Karpas-422 (cell line): Measurements from ENCODE around the gene CARMIL1. TPM values are rescaled to one million over a fixed set of nuclear protein-coding genes. Genes with fewer than 3 reads are reported as not detected.

ENCODE experiments used
- DNase-seq: peaks from one replicate; pipeline ENCODE4 v3.0.0-alpha.2; 2015
- H2AFZ ChIP-seq: fragments of 200-600 bp; sonication (generic); 2 replicates; pipeline ENCODE4 v1.6.1; 2014; ENCODE audit warnings: antibody characterized with exemption, low read length, mixed read lengths
- H3K27ac ChIP-seq: fragments of 200-600 bp; sonication (generic); 2 replicates; pipeline ENCODE4 v1.5.1; 2014; ENCODE audit warnings: mild to moderate bottlenecking, low read length, moderate library complexity
- H3K27me3 ChIP-seq: fragments of 200-600 bp; sonication (generic); 2 replicates; pipeline ENCODE4 v1.6.1; 2014; ENCODE audit warnings: low read length, mixed read lengths
- H3K36me3 ChIP-seq: fragments of 200-600 bp; sonication (generic); 2 replicates; pipeline ENCODE4 v1.6.1; 2014; ENCODE audit warnings: low read length, mixed read lengths; ENCODE audit not compliant: insufficient read depth
- H3K4me1 ChIP-seq: fragments of 200-600 bp; sonication (generic); 2 replicates; pipeline ENCODE4 v1.6.1; 2014; ENCODE audit warnings: mild to moderate bottlenecking, low read length, mixed read lengths
- H3K4me2 ChIP-seq: fragments of 200-600 bp; sonication (generic); 2 replicates; pipeline ENCODE4 v1.6.1; 2014; ENCODE audit warnings: low read length, low read depth, mild to moderate bottlenecking; ENCODE audit not compliant: poor library complexity, severe bottlenecking
- H3K4me3 ChIP-seq: fragments of 200-600 bp; sonication (generic); 2 replicates; pipeline ENCODE4 v1.5.1; 2014; ENCODE audit warnings: mild to moderate bottlenecking, antibody characterized with exemption, low read length, mixed read lengths
- H3K79me2 ChIP-seq: fragments of 200-600 bp; sonication (generic); 2 replicates; pipeline ENCODE4 v1.6.1; 2014; ENCODE audit warnings: mild to moderate bottlenecking, low read length, mixed read lengths
- H3K9ac ChIP-seq: fragments of 200-600 bp; sonication (generic); 2 replicates; pipeline ENCODE4 v1.6.0; 2014; ENCODE audit warnings: low read length
- H3K9me2 ChIP-seq: fragments of 200-600 bp; sonication (generic), shearing (Covaris generic); replicated peaks from 2 replicates; pipeline ENCODE4 v1.6.0; 2014; ENCODE audit warnings: mild to moderate bottlenecking, low read length, moderate library complexity; ENCODE audit not compliant: insufficient read depth
- H3K9me3 ChIP-seq: fragments of 300-700, 200-600 bp; sonication (generic); 2 replicates; pipeline ENCODE4 v1.6.1; 2014; ENCODE audit warnings: low read length, mixed read lengths
- H4K20me1 ChIP-seq: fragments of 200-600 bp; sonication (generic); 2 replicates; pipeline ENCODE4 v1.6.1; 2014; ENCODE audit warnings: mild to moderate bottlenecking, antibody characterized with exemption, low read length, low read depth; ENCODE audit not compliant: insufficient read depth
- total RNA-seq: library from RNA; depleted of rRNA; stranded (reverse); fragments of >200 nt; shearing (Covaris generic); gene quantifications from 2 replicates; pipeline ENCODE4 v1.2.3, GENCODE V29; 2014; ENCODE audit warnings: low replicate concordance

Gene CARMIL1
- total RNA-seq, 1 experiment from 2014 or later = 0.04 TPM

DNA sequence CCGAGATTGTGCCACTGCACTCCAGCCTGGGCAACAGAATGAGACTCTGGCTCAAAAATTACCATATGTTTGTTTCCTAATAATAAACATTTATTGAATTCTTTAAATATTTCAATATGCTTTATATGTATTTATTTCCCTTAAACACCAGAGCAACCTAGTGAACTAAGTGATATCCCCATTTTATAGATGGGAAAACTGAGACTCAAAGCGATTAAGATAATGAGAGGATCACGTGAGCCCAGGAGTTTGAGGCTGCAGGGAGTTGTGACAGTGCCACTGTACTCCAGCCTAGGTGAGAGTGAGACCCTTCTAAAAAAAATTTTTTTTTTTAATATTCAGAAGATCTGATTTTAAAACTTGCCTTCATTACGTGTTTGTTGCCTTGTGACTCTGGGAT, 19.4 kb upstream of the CARMIL1 start:
- Histone ChIP-seq H4K20me1 (no peaks in the 10 kb centered on the region), H3K27me3 (no peaks in the 10 kb centered on the region), H3K4me1 (no peaks in the 10 kb centered on the region), H3K79me2 (no peaks in the 10 kb centered on the region), H2AFZ (no peak overlapping the region), H3K9ac (no peak overlapping the region), H3K4me3 (no peak overlapping the region), H3K4me2 (no peak overlapping the region), H3K36me3 (no peaks in the 10 kb centered on the region), H3K9me2 (no peaks in the 10 kb centered on the region), H3K27ac (no peak overlapping the region), H3K9me3 (no peaks in the 10 kb centered on the region)
- no peak for DNase-seq

- no peaks in the 10 kb centered on the region for H3K79me2 ChIP-seq
- no peak overlapping the region for H3K4me3 ChIP-seq
- DNase-seq = no peak
- no peaks in the 10 kb centered on the region for H3K36me3 ChIP-seq
- H3K4me2 ChIP-seq = no peak overlapping the region
- H3K9me2 ChIP-seq = no peaks in the 10 kb centered on the region
- no peak overlapping the region for H2AFZ ChIP-seq
- H3K27me3 ChIP-seq = no peaks in the 10 kb centered on the region
- H3K27ac ChIP-seq = no peak overlapping the region
- H3K9me3 ChIP-seq = no peaks in the 10 kb centered on the region
- no peaks in the 10 kb centered on the region for H3K4me1 ChIP-seq
- H4K20me1 ChIP-seq = no peaks in the 10 kb centered on the region
- H3K9ac ChIP-seq = no peak overlapping the region
Observed at GRCh38 chr6:25263657-25264056, 15.5 kb upstream of the CARMIL1 start.

- no peaks in the 10 kb centered on the region for H3K9me2 ChIP-seq
- H3K4me3 ChIP-seq = no peak overlapping the region
- H4K20me1 ChIP-seq = no peaks in the 10 kb centered on the region
- no peaks in the 10 kb centered on the region for H3K9me3 ChIP-seq
- no peaks in the 10 kb centered on the region for H3K27me3 ChIP-seq
- no peaks in the 10 kb centered on the region for H3K79me2 ChIP-seq
- no peak overlapping the region for H3K9ac ChIP-seq
- no peak overlapping the region for H3K4me2 ChIP-seq
- H3K36me3 ChIP-seq = no peaks in the 10 kb centered on the region
- no peak overlapping the region for H2AFZ ChIP-seq
- H3K27ac ChIP-seq = no peak overlapping the region
- no peaks in the 10 kb centered on the region for H3K4me1 ChIP-seq
- DNase-seq = no peak
Observed at GRCh38 chr6:25266456-25267100, 12.6 kb upstream of the CARMIL1 start.

GRCh38 chr6:25267662-25268061, 11.5 kb upstream of the CARMIL1 start:
- DNase-seq = no peak
- Histone ChIP-seq H3K27ac (no peak overlapping the region), H4K20me1 (no peaks in the 10 kb centered on the region), H3K9ac (no peak overlapping the region), H3K4me2 (no peak overlapping the region), H3K4me1 (no peaks in the 10 kb centered on the region), H3K36me3 (no peaks in the 10 kb centered on the region), H3K9me2 (no peaks in the 10 kb centered on the region), H3K9me3 (no peaks in the 10 kb centered on the region), H3K4me3 (no peak overlapping the region), H3K79me2 (no peaks in the 10 kb centered on the region), H2AFZ (no peak overlapping the region), H3K27me3 (no peaks in the 10 kb centered on the region)

DNA sequence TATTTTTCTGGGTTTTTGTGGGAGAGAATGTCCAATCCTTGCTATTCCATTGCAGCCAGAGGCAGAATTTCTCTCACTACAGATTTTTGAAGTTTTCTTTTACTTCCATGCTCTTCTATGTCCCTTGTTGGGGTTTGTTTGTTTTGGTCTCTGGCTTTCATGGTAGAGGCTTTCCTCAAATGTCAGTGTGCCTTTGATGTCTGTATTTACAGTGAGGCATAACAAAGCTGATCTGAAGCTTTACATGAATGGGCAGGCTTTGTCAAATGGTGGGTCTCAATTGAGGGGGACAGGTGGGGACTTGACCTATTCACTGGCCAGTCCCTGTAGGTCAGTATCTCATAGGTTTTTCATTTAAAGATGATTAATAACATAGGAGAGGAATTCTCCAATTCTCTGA, 8.6 kb upstream of the CARMIL1 start:
- H3K4me3 ChIP-seq = no peak overlapping the region
- no peaks in the 10 kb centered on the region for H3K4me1 ChIP-seq
- no peaks in the 10 kb centered on the region for H3K27me3 ChIP-seq
- no peaks in the 10 kb centered on the region for H3K79me2 ChIP-seq
- H2AFZ ChIP-seq = no peak overlapping the region
- H3K9ac ChIP-seq = no peak overlapping the region
- no peaks in the 10 kb centered on the region for H4K20me1 ChIP-seq
- no peaks in the 10 kb centered on the region for H3K9me3 ChIP-seq
- DNase-seq = no peak
- no peaks in the 10 kb centered on the region for H3K36me3 ChIP-seq
- no peak overlapping the region for H3K27ac ChIP-seq
- no peaks in the 10 kb centered on the region for H3K9me2 ChIP-seq
- H3K4me2 ChIP-seq = no peak overlapping the region

DNA sequence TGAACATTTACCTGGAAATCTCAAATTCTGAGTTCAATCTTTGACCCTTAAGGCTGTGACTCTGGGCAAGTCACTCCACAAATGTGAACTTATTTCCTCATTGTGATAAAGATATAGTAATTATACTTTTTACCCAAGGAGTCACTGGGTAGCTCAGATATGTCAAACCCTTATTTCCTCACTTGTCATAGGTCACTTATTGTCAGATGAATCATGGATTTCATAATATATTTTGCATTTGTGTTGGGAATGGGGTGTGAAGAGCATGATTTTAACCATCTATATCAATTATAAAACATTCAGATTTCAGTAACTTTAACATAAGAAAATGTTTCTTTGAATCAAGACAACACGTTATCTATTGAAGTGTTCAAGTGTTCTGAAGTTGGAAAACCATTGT, 3.7 kb upstream of the CARMIL1 start:
- no peak overlapping the region for H2AFZ ChIP-seq

GRCh38 chr6:25277386-25277785, 1.8 kb upstream of the CARMIL1 start:
- no peak overlapping the region for H3K4me2 ChIP-seq

More for the DNA sequence above, 3.7 kb upstream of the CARMIL1 start:
- Histone ChIP-seq H3K79me2 (no peaks in the 10 kb centered on the region), H3K9me2 (no peaks in the 10 kb centered on the region), H3K9ac (no peak overlapping the region), H3K9me3 (no peaks in the 10 kb centered on the region), H3K27ac (no peak overlapping the region), H3K4me3 (no peak overlapping the region), H3K27me3 (no peaks in the 10 kb centered on the region), H3K4me2 (no peak overlapping the region), H3K4me1 (peaks cover 4% of the 10 kb centered on the region), H3K36me3 (no peaks in the 10 kb centered on the region), H4K20me1 (no peaks in the 10 kb centered on the region)
- peak; percentile 19 for DNase-seq

GRCh38 chr6:25277857-25278256, 1.3 kb upstream of the CARMIL1 start:
- Histone ChIP-seq H4K20me1 (no peaks in the 10 kb centered on the region), H3K9me3 (no peaks in the 10 kb centered on the region), H3K36me3 (no peaks in the 10 kb centered on the region), H3K4me3 (no peak overlapping the region), H2AFZ (no peak overlapping the region), H3K27ac (no peak overlapping the region), H3K4me2 (no peak overlapping the region), H3K9ac (no peak overlapping the region), H3K79me2 (no peaks in the 10 kb centered on the region), H3K4me1 (peaks cover 4% of the 10 kb centered on the region), H3K9me2 (no peaks in the 10 kb centered on the region), H3K27me3 (no peaks in the 10 kb centered on the region)
- DNase-seq = no peak

More at GRCh38 chr6:25277386-25277785, 1.8 kb upstream of the CARMIL1 start:
- Histone ChIP-seq H3K27ac (no peak overlapping the region), H3K4me3 (no peak overlapping the region), H3K79me2 (no peaks in the 10 kb centered on the region), H3K9me2 (no peaks in the 10 kb centered on the region), H3K4me1 (peaks cover 4% of the 10 kb centered on the region), H2AFZ (no peak overlapping the region), H3K27me3 (no peaks in the 10 kb centered on the region), H3K36me3 (no peaks in the 10 kb centered on the region), H3K9ac (no peak overlapping the region), H3K9me3 (no peaks in the 10 kb centered on the region), H4K20me1 (no peaks in the 10 kb centered on the region)
- DNase-seq = no peak
